Urinary bladder (tissue), 4 donors: ENCODE measurements around the gene ELFN2. TPM values are rescaled to one million over a fixed set of nuclear protein-coding genes. Genes with fewer than 3 reads are reported as not detected.

Experiments
- DNase-seq: peaks from one replicate; pipeline ENCODE4 v3.0.0-alpha.2; 2015; ENCODE audit errors: extremely low spot score
- H3K27ac ChIP-seq: one replicate; pipeline ENCODE4 v1.5.1; 2013; ENCODE audit warnings: low read depth, mild to moderate bottlenecking, moderate library complexity
- H3K36me3 ChIP-seq: one replicate; pipeline ENCODE4 v1.6.1; 2013; ENCODE audit warnings: mild to moderate bottlenecking, moderate library complexity; ENCODE audit not compliant: insufficient read depth
- H3K4me1 ChIP-seq: one replicate; pipeline ENCODE4 v1.6.1; 2013; ENCODE audit warnings: mild to moderate bottlenecking, moderate library complexity; ENCODE audit not compliant: insufficient read depth
- H3K4me3 ChIP-seq: one replicate; pipeline ENCODE4 v1.5.1; 2013; ENCODE audit warnings: low read depth, low read length
- WGBS: extraction: QIAGEN DNeasy Blood & Tissue Kit; methylation state at CpG from one replicate; pipeline ENCODE4 v1.1.7; 2013; 5-methylcytosine and 5-hydroxymethylcytosine counted together
- polyA plus RNA-seq: library from polyadenylated mRNA; stranded (reverse); fragments of 200-250 nt; gene quantifications from one replicate; pipeline ENCODE4 v1.2.3, GENCODE V29; 2013
- total RNA-seq: library from RNA; depleted of rRNA; stranded (reverse); fragments of >200 nt; gene quantifications from one replicate; pipeline ENCODE4 v1.2.3, GENCODE V29; 2014
- donor health status: healthy with polysubstance abuse.
- donor health status: healthy.

The ELFN2 gene
- total and polyA plus RNA-seq, 2 donors: 0.05 to 0.21 TPM

DNA sequence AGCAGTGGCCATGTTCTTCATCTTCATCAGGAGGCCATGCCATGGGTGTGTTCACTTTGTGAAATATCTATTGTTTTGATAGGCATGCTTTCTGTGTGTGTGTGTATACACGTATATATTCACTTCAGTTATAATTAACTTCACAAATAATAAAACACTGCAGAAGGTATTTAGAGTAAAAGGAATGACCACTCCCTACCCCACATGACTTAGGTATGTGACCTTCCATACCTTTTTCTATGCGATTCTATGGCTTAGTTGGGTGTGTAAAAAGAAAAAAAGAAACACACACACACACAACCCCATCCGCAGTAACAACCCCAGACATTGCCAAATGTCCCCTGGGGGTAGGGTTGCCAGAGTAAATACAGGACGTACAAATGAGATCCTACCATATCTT lies 73.0 kb downstream of the ELFN2 start:
- DNase-seq: no peak
- Histone ChIP-seq H3K4me3 (no peak overlapping the region), H3K4me1 (no peaks in the 10 kb centered on the region), H3K27ac (no peak overlapping the region), H3K36me3 (no peaks in the 10 kb centered on the region)
- 80% methylated on average over 4 of the region's 4 CpGs for WGBS

DNA sequence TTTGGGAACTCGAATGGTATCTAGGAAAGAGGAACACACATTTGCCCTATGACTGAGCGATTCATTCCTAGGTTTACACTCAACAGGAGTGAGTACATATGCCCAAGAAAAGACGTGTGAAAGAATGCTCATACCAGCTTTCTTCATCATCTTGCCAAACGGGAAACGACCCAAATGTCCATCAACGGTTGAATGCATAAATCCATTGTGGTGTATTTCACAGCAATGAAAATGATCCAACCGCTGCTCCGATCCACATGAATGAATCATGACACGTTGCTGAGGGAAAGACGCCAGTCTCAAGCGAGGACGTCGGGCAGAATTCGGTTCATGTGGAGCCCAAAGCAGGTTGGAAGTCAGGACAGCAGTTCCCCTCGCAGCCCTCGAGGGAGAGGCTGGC lies 73.4 kb downstream of the ELFN2 start:
- DNase-seq: no peak
- 89% methylated on average over 16 of the region's 16 CpGs for WGBS
- no peak overlapping the region for H3K27ac ChIP-seq
- no peak overlapping the region for H3K4me3 ChIP-seq
- H3K4me1 ChIP-seq: no peaks in the 10 kb centered on the region
- no peaks in the 10 kb centered on the region for H3K36me3 ChIP-seq

- Histone ChIP-seq H3K4me1 (no peaks in the 10 kb centered on the region), H3K36me3 (no peaks in the 10 kb centered on the region), H3K27ac (no peak overlapping the region), H3K4me3 (no peak overlapping the region)
- no peak for DNase-seq
- WGBS: 89% methylated on average over 7 of the region's 7 CpGs
These were observed 74.8 kb downstream of the ELFN2 start for GRCh38 chr22:37352481-37352880.

DNA sequence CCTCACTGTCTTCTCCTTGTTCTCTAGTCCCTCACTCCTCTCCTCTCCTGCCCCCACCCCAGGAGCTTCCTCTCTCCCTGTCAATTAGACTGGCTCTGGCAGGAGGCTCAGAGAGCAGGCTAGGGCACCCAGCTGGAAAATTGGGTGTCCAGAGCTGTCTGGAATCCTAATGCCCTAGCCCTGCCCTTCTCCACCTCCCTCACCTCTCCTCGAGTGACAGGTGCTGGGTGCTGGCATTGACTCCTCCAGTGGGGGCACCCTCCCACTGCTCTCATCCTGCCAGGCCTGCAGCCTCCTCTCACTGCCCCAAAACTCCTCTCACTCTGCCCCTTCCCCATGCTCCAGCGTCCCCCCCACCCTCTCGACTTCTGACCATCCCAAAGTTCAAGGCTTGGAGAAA lies 76.0 kb downstream of the ELFN2 start:
- DNase-seq: no peak
- 68% methylated on average over 3 of the region's 3 CpGs for WGBS
- H3K27ac ChIP-seq: no peak overlapping the region

DNA sequence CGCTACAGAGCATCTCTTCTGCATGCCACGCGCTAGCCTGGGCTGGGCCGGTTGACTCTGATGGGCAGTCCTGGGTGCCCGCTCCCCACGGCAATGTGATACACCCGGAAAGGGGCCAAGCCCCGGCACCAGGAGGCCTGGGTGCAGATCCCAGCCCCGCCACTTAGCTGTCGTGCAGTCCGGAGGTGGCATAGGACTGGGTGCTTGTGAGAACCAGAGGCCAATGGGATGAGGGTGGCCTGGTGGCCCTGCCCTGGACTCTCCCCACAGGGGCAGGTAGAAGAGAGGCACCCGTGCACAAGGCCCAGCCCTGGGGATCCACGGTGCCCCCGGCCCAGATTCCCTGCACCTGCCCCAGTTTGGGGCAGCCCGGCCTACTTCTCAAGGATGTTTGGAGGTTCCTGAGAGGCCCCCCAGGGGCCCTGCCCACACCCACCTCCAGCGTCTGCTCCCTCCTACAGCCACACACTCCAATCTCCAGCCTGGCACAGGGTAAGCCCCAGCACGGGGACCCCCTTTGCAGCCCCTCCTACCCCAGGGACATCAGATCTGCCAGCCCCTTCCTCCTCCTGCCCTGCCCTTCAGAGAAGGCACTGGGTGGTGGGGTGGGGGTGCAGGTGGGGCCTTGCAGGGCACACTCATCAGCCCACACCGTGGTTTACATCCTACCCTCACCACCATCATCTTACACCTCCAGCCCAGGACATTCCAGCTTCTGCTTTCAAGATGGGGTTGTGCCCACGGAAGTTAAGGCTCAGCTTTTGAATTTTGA lies 78.0 kb downstream of the ELFN2 start:
- Histone ChIP-seq H3K27ac (no peak overlapping the region), H3K36me3 (no peaks in the 10 kb centered on the region), H3K4me3 (no peak overlapping the region), H3K4me1 (no peaks in the 10 kb centered on the region)
- WGBS: 95% methylated on average over 19 of the region's 19 CpGs
- DNase-seq: no peak

More for the DNA sequence above, 76.0 kb downstream of the ELFN2 start:
- no peaks in the 10 kb centered on the region for H3K36me3 ChIP-seq
- H3K4me3 ChIP-seq: no peak overlapping the region
- no peaks in the 10 kb centered on the region for H3K4me1 ChIP-seq

GRCh38 chr22:37346505-37346895 lies 80.8 kb downstream of the ELFN2 start:
- H3K4me1 ChIP-seq: no peaks in the 10 kb centered on the region
- WGBS: 58% methylated on average over 7 of the region's 7 CpGs
- no peak for DNase-seq
- no peaks in the 10 kb centered on the region for H3K36me3 ChIP-seq
- no peak overlapping the region for H3K27ac ChIP-seq
- H3K4me3 ChIP-seq: no peak overlapping the region

DNA sequence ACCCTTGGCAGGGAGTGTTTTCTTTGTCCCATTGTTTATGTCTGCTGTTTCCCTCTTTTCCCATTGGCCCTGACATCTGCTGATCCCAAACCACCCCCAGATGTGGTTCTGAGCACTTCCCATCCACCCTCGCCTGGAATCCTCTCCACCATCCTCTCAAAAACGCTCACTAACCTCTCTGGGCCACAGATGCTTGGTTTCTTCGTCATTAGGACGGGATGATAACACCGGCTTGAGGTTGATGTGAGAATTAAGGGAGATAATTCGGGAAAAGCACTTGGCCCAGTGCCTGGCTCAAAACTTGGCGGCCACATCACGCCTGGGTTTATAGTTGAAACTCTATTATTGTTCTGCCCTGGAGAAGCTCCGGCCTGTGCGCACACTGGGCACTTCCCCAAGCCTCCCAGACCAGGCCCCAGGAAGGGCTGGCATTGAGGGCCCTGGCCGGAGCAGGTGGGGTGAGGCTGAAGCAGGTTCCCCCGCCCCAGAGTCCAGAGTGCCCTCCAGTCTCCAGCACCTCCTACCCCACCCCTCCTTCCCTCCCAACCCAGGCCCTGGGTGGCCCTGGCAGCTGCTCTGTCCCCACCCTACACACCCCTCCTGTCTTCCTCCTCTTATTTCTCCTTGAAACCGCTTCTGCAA lies 81.3 kb downstream of the ELFN2 start:
- peak; percentile 41 for DNase-seq
- H3K27ac ChIP-seq: no peak overlapping the region
- no peak overlapping the region for H3K4me3 ChIP-seq
- H3K36me3 ChIP-seq: no peaks in the 10 kb centered on the region
- WGBS: 15% methylated on average over 13 of the region's 13 CpGs
- H3K4me1 ChIP-seq: no peaks in the 10 kb centered on the region

DNA sequence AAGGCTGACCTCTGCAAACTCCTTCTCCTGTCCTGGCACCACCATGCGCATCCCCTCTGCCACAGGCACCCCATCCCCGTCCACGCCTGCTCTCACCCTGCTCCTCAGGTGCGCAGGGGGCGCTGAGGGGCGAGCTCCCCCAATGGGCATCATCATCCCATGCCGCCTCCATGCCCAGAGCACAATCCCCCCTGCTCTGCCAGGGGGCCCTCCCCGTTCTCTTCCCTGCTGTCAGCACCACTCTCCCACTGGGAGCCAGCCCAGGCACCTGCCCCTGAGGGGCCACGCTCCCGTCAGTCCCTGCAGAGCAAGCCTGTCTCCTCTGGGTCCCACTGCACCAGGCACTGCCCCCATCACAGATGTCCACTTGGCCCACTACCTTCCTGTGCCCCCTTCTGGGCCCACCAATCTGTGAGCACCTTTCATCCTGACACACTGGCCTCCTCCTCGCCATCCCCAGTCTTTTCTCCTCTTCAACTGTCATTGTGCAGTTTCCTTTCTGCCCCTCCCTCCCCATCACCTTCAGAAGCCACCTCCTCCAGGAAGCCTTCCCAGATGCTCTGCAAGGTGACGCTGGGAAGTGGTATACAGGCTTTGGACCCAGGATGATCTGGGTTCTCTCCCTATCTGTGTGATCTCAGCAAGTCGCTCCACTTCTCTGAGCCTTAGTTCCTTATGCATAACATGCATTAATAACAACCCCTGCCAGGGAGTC lies 82.4 kb downstream of the ELFN2 start:
- no peak for DNase-seq
- no peak overlapping the region for H3K4me3 ChIP-seq
- H3K36me3 ChIP-seq: no peaks in the 10 kb centered on the region
- no peak overlapping the region for H3K27ac ChIP-seq
- 79% methylated on average over 13 of the region's 13 CpGs for WGBS
- H3K4me1 ChIP-seq: no peaks in the 10 kb centered on the region

DNA sequence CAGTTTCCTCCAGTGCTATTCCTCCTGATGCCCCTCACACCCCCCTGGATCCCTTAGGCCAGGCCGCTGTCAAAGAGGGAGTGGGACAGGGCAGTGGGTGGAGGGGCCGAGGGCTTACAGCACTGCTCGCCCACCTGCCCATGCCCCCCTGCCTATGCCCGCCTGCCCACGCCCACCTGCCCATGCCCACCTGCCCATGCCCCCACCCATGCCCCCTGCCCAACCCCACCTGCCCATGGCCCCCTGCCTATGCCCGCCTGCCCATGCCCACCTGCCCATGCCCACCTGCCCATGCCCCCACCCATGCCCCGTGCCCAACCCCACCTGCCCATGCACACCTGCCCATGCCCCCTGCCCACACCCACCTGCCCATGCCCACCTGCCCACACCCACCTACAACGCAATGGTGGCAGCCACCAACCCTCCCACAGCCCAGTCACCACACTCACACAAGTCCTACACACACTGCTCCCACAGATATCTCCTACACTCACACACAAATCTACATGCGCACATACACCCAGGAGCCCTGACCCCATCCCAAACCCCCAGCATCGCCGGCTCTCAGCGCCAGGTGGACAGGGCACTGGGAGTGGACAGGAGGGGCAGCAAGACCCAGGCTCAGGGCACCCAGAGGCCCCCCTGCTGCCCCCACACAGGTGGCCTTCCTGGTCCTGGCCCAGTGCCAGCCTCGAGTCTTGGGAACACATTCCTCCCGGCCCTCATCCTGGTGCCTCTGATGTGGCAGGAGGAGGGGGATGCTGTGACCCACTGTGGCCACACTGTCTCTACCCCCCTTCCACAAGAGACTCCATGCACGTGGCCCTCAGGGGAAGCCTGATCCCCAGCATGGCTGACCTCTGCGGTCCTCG lies 83.2 kb downstream of the ELFN2 start:
- Histone ChIP-seq H3K4me3 (no peak overlapping the region), H3K36me3 (no peaks in the 10 kb centered on the region)
- 69% methylated on average over 17 of the region's 17 CpGs for WGBS

GRCh38 chr22:37343348-37343747 lies 83.9 kb downstream of the ELFN2 start:
- no peak for DNase-seq
- Histone ChIP-seq H3K4me3 (no peak overlapping the region), H3K36me3 (no peaks in the 10 kb centered on the region), H3K27ac (no peak overlapping the region), H3K4me1 (no peaks in the 10 kb centered on the region)
- WGBS: 37% methylated on average over 11 of the region's 11 CpGs

More for the DNA sequence above, 83.2 kb downstream of the ELFN2 start:
- no peak overlapping the region for H3K27ac ChIP-seq
- no peak for DNase-seq
- no peaks in the 10 kb centered on the region for H3K4me1 ChIP-seq

- Histone ChIP-seq H3K4me1 (no peaks in the 10 kb centered on the region), H3K36me3 (no peaks in the 10 kb centered on the region), H3K27ac (no peak overlapping the region), H3K4me3 (no peak overlapping the region)
- WGBS: 79% methylated on average over 6 of the region's 6 CpGs
- DNase-seq: no peak
These were observed 85.2 kb downstream of the ELFN2 start for GRCh38 chr22:37342065-37342464.

DNA sequence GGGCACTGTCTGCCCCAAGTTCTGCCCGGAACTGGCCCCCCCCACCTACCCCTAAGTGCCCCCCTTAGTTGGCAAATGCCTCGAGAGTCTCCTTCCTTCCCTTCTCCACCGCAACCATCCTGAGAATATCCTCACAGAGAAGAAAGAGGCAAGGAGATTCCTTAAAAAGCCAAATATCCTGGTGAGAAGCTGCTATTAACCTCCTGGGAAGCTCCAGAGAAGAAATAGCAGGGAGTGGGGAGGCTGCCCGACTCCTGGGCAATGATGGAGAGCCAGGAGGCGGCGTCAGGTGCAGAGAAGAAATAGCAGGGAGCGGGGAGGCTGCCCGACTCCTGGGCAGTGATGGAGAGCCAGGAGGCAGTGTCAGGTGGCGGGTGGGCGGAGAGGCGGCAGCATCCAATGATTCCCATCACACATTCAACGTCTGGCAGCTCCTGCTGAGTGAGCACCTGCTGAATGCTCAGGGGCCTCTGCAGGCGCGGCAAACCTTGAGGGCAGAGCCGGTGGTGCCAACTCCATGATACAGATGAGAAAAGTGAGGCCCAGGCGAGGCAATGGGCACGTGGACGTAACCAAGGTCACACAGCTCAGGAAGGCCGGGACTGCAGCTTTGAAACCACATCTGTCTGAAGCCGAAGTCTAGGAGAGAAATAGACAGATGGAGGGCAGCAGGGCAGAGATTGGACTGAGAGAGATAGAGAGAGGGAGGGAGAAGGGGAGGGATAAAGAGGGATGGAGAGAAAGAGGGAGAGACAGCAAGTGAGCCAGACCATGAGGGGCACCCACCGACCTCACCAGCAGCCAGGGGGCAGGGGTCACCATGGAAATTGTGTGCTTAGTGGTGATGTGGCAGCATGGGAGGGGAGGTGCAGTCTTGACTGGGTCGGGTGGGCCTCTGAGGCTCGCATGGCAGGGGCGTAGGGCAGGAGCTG lies 86.7 kb downstream of the ELFN2 start:
- Histone ChIP-seq H3K4me1 (no peaks in the 10 kb centered on the region), H3K4me3 (no peak overlapping the region), H3K36me3 (no peaks in the 10 kb centered on the region), H3K27ac (no peak overlapping the region)
- no peak for DNase-seq
- WGBS: 52% methylated on average over 24 of the region's 24 CpGs
